WTC11 (cell line): ENCODE results near the gene IGF2BP1.

Experiments used
- CTCF ChIP-seq: fragments of 200-600 bp; IDR thresholded peaks from 2 replicates; pipeline ENCODE4 v1.8.0; 2022; ENCODE audit warnings: antibody characterized with exemption
- FOXK1 ChIP-seq: sonication (generic); formaldehyde crosslinking; IDR thresholded peaks from 2 replicates; pipeline ENCODE4 v1.8.0; 2022; ENCODE audit warnings: mild to moderate bottlenecking, moderate library complexity, missing genetic modification reagents
- JUN ChIP-seq: sonication (generic); formaldehyde crosslinking; IDR thresholded peaks from 2 replicates; pipeline ENCODE4 v1.8.0; 2023; ENCODE audit warnings: mild to moderate bottlenecking, missing genetic modification reagents
- NR2C2 ChIP-seq: sonication (generic); formaldehyde crosslinking; IDR thresholded peaks from 2 replicates; pipeline ENCODE4 v1.8.0; 2022; ENCODE audit warnings: mild to moderate bottlenecking, missing genetic modification reagents
- USF1 ChIP-seq: sonication (generic); formaldehyde crosslinking; IDR thresholded peaks from 2 replicates; pipeline ENCODE4 v1.8.0; 2022; ENCODE audit warnings: mild to moderate bottlenecking, missing genetic modification reagents
- ZNF121 ChIP-seq: sonication (generic); formaldehyde crosslinking; IDR thresholded peaks from 2 replicates; pipeline ENCODE4 v1.8.0; 2023; ENCODE audit warnings: missing genetic modification reagents
- ZNF138 ChIP-seq: sonication (generic); formaldehyde crosslinking; conservative IDR thresholded peaks from 2 replicates; pipeline ENCODE4 v1.8.1; 2022; ENCODE audit warnings: mild to moderate bottlenecking, moderate library complexity, missing genetic modification reagents
- TF ChIP-seq, protein P1 (sequence below): sonication (generic); formaldehyde crosslinking; IDR thresholded peaks from 2 replicates; pipeline ENCODE4 v1.8.1; 2023; ENCODE audit warnings: mild to moderate bottlenecking, missing genetic modification reagents, borderline replicate concordance

GRCh38 chr17:49002766-49003165 is 5.6 kb downstream of the IGF2BP1 start:
- TF ChIP-seq ZNF121 (CRISPR knock-in tag) (no peak), USF1 (no peak), CTCF (no peak), FOXK1 (CRISPR knock-in tag) (no peak), JUN (CRISPR knock-in tag) (no peak), ZNF138 (CRISPR knock-in tag) (no peak), NR2C2 (CRISPR knock-in tag) (no peak)
- TF ChIP-seq, protein P1, sequence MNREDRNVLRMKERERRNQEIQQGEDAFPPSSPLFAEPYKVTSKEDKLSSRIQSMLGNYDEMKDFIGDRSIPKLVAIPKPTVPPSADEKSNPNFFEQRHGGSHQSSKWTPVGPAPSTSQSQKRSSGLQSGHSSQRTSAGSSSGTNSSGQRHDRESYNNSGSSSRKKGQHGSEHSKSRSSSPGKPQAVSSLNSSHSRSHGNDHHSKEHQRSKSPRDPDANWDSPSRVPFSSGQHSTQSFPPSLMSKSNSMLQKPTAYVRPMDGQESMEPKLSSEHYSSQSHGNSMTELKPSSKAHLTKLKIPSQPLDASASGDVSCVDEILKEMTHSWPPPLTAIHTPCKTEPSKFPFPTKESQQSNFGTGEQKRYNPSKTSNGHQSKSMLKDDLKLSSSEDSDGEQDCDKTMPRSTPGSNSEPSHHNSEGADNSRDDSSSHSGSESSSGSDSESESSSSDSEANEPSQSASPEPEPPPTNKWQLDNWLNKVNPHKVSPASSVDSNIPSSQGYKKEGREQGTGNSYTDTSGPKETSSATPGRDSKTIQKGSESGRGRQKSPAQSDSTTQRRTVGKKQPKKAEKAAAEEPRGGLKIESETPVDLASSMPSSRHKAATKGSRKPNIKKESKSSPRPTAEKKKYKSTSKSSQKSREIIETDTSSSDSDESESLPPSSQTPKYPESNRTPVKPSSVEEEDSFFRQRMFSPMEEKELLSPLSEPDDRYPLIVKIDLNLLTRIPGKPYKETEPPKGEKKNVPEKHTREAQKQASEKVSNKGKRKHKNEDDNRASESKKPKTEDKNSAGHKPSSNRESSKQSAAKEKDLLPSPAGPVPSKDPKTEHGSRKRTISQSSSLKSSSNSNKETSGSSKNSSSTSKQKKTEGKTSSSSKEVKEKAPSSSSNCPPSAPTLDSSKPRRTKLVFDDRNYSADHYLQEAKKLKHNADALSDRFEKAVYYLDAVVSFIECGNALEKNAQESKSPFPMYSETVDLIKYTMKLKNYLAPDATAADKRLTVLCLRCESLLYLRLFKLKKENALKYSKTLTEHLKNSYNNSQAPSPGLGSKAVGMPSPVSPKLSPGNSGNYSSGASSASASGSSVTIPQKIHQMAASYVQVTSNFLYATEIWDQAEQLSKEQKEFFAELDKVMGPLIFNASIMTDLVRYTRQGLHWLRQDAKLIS (CRISPR knock-in tag): no peak
